Measurements from ENCODE around the gene RBM27. TPM values are rescaled to one million over a fixed set of nuclear protein-coding genes. Genes with fewer than 3 reads are reported as not detected.

The RBM27 gene
- total and polyA plus RNA-seq, 10 of the 15 experiments (the other 5 are each of a cell fraction or from before 2014, with no cell fraction given): 5.8 to 33.9 (median 16.9) TPM

DNA sequence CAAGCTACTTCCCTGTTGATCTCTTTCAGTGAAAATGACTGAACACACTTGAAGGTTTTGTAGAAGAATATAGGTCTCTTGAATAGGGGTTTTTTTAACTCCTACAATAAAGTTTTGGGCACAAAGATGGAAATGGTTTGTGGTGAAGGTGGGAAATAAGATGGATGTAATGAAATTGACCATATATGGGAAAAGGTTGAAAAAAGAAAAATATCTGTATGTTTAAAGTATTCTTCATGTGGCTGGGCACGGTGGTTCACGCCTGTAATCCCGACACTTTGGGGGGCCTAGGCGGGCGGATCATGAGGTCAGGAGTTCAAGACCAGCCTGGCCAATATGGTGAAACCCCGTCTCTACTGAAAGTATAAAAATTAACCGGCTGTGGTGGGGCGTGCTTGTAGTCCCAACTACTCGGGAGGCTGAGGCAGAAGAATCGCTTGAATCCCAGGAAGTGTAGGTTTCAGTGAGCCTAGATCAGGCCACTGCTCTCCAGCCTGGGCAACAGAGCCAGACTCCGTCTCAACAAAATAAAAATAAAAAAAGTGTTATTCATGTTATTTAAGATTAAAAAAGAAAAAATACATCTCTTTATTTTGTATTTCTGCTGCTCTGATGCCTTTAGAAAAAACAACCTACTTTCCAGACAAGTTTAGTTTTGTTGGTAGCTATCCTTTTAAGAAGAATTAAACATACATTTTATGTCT is 2.2 kb downstream of the RBM27 start (continued):
- TF ChIP-seq SMARCA5 (IDR thresholded peaks at IDR 0.05): no peak
- TF ChIP-seq, protein P1, sequence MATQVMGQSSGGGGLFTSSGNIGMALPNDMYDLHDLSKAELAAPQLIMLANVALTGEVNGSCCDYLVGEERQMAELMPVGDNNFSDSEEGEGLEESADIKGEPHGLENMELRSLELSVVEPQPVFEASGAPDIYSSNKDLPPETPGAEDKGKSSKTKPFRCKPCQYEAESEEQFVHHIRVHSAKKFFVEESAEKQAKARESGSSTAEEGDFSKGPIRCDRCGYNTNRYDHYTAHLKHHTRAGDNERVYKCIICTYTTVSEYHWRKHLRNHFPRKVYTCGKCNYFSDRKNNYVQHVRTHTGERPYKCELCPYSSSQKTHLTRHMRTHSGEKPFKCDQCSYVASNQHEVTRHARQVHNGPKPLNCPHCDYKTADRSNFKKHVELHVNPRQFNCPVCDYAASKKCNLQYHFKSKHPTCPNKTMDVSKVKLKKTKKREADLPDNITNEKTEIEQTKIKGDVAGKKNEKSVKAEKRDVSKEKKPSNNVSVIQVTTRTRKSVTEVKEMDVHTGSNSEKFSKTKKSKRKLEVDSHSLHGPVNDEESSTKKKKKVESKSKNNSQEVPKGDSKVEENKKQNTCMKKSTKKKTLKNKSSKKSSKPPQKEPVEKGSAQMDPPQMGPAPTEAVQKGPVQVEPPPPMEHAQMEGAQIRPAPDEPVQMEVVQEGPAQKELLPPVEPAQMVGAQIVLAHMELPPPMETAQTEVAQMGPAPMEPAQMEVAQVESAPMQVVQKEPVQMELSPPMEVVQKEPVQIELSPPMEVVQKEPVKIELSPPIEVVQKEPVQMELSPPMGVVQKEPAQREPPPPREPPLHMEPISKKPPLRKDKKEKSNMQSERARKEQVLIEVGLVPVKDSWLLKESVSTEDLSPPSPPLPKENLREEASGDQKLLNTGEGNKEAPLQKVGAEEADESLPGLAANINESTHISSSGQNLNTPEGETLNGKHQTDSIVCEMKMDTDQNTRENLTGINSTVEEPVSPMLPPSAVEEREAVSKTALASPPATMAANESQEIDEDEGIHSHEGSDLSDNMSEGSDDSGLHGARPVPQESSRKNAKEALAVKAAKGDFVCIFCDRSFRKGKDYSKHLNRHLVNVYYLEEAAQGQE (IDR thresholded peaks at IDR 0.05; ENCODE audit: low read depth, low read length): no peak
- peak; percentile 68 for TF ChIP-seq NR2F1 (conservative IDR thresholded peaks at IDR 0.05)
- TF ChIP-seq SMC3 (IDR thresholded peaks at IDR 0.05; ENCODE audit: borderline replicate concordance, low read length): no peak
- TF ChIP-seq HDGF (IDR thresholded peaks at IDR 0.05): no peak
- TF ChIP-seq, protein P2, sequence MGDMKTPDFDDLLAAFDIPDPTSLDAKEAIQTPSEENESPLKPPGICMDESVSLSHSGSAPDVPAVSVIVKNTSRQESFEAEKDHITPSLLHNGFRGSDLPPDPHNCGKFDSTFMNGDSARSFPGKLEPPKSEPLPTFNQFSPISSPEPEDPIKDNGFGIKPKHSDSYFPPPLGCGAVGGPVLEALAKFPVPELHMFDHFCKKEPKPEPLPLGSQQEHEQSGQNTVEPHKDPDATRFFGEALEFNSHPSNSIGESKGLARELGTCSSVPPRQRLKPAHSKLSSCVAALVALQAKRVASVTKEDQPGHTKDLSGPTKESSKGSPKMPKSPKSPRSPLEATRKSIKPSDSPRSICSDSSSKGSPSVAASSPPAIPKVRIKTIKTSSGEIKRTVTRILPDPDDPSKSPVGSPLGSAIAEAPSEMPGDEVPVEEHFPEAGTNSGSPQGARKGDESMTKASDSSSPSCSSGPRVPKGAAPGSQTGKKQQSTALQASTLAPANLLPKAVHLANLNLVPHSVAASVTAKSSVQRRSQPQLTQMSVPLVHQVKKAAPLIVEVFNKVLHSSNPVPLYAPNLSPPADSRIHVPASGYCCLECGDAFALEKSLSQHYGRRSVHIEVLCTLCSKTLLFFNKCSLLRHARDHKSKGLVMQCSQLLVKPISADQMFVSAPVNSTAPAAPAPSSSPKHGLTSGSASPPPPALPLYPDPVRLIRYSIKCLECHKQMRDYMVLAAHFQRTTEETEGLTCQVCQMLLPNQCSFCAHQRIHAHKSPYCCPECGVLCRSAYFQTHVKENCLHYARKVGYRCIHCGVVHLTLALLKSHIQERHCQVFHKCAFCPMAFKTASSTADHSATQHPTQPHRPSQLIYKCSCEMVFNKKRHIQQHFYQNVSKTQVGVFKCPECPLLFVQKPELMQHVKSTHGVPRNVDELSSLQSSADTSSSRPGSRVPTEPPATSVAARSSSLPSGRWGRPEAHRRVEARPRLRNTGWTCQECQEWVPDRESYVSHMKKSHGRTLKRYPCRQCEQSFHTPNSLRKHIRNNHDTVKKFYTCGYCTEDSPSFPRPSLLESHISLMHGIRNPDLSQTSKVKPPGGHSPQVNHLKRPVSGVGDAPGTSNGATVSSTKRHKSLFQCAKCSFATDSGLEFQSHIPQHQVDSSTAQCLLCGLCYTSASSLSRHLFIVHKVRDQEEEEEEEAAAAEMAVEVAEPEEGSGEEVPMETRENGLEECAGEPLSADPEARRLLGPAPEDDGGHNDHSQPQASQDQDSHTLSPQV (IDR thresholded peaks at IDR 0.05): no peak
- no peak for TF ChIP-seq WRNIP1 (IDR thresholded peaks at IDR 0.05; ENCODE audit: borderline replicate concordance, low read depth, low read length)
- TF ChIP-seq ETV6 (conservative IDR thresholded peaks at IDR 0.05 in 1 of 2, IDR thresholded peaks at IDR 0.05 in 1 of 2; ENCODE audit: borderline replicate concordance in 1 of 2, low read depth in 1 of 2): no peak
- 0 out of 2 replicates have a peak, but pooled peaks have one; percentile 12 for TF ChIP-seq NBN (IDR thresholded peaks at IDR 0.05)
- no peak for TF ChIP-seq IRF4 (IDR thresholded peaks at IDR 0.05; ENCODE audit: low read depth, low read length)
- no peak for TF ChIP-seq CEBPB (IDR thresholded peaks at IDR 0.05; ENCODE audit: borderline replicate concordance in 1 of 2, low read depth in 2 of 2, low read length in 2 of 2)
- no peak for TF ChIP-seq RCOR1 (conservative IDR thresholded peaks at IDR 0.05; ENCODE audit: low read depth, low read length)
- TF ChIP-seq, protein P3, sequence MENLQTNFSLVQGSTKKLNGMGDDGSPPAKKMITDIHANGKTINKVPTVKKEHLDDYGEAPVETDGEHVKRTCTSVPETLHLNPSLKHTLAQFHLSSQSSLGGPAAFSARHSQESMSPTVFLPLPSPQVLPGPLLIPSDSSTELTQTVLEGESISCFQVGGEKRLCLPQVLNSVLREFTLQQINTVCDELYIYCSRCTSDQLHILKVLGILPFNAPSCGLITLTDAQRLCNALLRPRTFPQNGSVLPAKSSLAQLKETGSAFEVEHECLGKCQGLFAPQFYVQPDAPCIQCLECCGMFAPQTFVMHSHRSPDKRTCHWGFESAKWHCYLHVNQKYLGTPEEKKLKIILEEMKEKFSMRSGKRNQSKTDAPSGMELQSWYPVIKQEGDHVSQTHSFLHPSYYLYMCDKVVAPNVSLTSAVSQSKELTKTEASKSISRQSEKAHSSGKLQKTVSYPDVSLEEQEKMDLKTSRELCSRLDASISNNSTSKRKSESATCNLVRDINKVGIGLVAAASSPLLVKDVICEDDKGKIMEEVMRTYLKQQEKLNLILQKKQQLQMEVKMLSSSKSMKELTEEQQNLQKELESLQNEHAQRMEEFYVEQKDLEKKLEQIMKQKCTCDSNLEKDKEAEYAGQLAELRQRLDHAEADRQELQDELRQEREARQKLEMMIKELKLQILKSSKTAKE (IDR thresholded peaks at IDR 0.05; ENCODE audit: low read depth, poor library complexity, severe bottlenecking): no peak
- TF ChIP-seq, protein P4, sequence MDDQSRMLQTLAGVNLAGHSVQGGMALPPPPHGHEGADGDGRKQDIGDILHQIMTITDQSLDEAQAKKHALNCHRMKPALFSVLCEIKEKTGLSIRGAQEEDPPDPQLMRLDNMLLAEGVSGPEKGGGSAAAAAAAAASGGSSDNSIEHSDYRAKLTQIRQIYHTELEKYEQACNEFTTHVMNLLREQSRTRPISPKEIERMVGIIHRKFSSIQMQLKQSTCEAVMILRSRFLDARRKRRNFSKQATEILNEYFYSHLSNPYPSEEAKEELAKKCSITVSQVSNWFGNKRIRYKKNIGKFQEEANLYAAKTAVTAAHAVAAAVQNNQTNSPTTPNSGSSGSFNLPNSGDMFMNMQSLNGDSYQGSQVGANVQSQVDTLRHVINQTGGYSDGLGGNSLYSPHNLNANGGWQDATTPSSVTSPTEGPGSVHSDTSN (IDR thresholded peaks at IDR 0.05; ENCODE audit: insufficient replicate concordance, low read depth, low read length): no peak
- no peak for TF ChIP-seq MXI1 (IDR thresholded peaks at IDR 0.05; ENCODE audit: low read depth, low read length)
- no peak for TF ChIP-seq DPF2 (IDR thresholded peaks at IDR 0.05)
- no peak for TF ChIP-seq CREM (IDR thresholded peaks at IDR 0.05; ENCODE audit: low read depth)
- no peak for TF ChIP-seq YY1 (IDR thresholded peaks at IDR 0.05; ENCODE audit: low read depth, low read length)
- TF ChIP-seq EP300 (IDR thresholded peaks at IDR 0.05; ENCODE audit: borderline replicate concordance in 1 of 2, control insufficient read depth in 1 of 2, low read depth in 2 of 2, low read length in 2 of 2): no peak
